H1 (cell line): Measurements from ENCODE around the gene VSNL1. TPM values are rescaled to one million over a fixed set of nuclear protein-coding genes. Genes with fewer than 3 reads are reported as not detected.

ENCODE experiments used
- CTCF ChIA-PET: fragments of 300-600 bp; sonication (Branson Sonifier 250); formaldehyde crosslinking; loops from one replicate; lab custom pipeline; 2021; ENCODE audit not compliant: partially characterized antibody; lab: Charles Lee
- POLR2A ChIA-PET: fragments of 300-600 bp; sonication (Branson Sonifier 250); formaldehyde crosslinking; loops from one replicate; lab custom pipeline; 2021; ENCODE audit warnings: inconsistent platforms; ENCODE audit not compliant: partially characterized antibody; lab: Charles Lee
- DNase-seq, 2 experiments: peaks; one replicate each; pipeline versions ENCODE4 v3.0.0 to v3.0.0-alpha.2; 2010 to 2022; ENCODE audit warnings: low spot score in 2 of 2, low read depth in 1 of 2, mixed read lengths in 1 of 2
- FAIRE-seq: peaks from 2 replicates; lab custom pipeline; 2011; peaks lifted over from hg19 to GRCh38; lab: Jason Lieb, UNC
- H2AFZ ChIP-seq: 2 replicates; pipeline ENCODE4 v1.8.1; 2012; ENCODE audit warnings: low read length, inconsistent platforms
- H2AK5ac ChIP-seq: 2 replicates; pipeline ENCODE4 v1.6.1; 2013; ENCODE audit warnings: low read depth, low read length
- H2BK120ac ChIP-seq: replicated peaks from 2 replicates; pipeline ENCODE3; 2013; ENCODE audit warnings: low read depth, low read length, inconsistent platforms
- H2BK12ac ChIP-seq: 2 replicates; pipeline ENCODE4 v1.6.1; 2013; ENCODE audit warnings: low read depth, low read length
- H2BK15ac ChIP-seq: 2 replicates; pipeline ENCODE4 v1.6.1; 2013; ENCODE audit warnings: low read length
- H2BK20ac ChIP-seq: 2 replicates; pipeline ENCODE4 v1.6.1; 2013; ENCODE audit warnings: low read length
- H2BK5ac ChIP-seq: 2 replicates; pipeline ENCODE4 v1.6.1; 2013; ENCODE audit warnings: low read depth, low read length
- H3K14ac ChIP-seq: 2 replicates; pipeline ENCODE4 v1.6.1; 2013; ENCODE audit warnings: inconsistent platforms; ENCODE audit not compliant: insufficient read length
- H3K18ac ChIP-seq: 2 replicates; pipeline ENCODE4 v1.6.1; 2013; ENCODE audit warnings: low read length; ENCODE audit errors: extremely low read depth
- H3K23ac ChIP-seq: 2 replicates; pipeline ENCODE4 v1.6.1; 2013; ENCODE audit warnings: inconsistent platforms; ENCODE audit not compliant: insufficient read length
- H3K23me2 ChIP-seq: 2 replicates; pipeline ENCODE4 v1.6.1; 2013; ENCODE audit warnings: low read depth, low read length
- H3K27ac ChIP-seq: 2 replicates; pipeline ENCODE4 v1.6.1; 2011; ENCODE audit warnings: low read depth, low read length, inconsistent platforms
- H3K27me3 ChIP-seq, 4 experiments: replicated peaks in 1 of 4; 1 replicate in 1 of 4; 2 replicates in 3 of 4; pipeline versions ENCODE4 v1.6.1 to v1.8.1; 2011 to 2013; ENCODE audit warnings: low read length in 3 of 4, mild to moderate bottlenecking in 3 of 4, inconsistent platforms in 2 of 4, mixed read lengths in 2 of 4, moderate library complexity in 1 of 4; ENCODE audit not compliant: control insufficient read depth in 3 of 4, insufficient read depth in 3 of 4; ENCODE audit errors: extremely low read depth in 1 of 4
- H3K36me3 ChIP-seq, 4 experiments: 2 replicates each; pipeline versions ENCODE4 v1.6.1 to v1.8.1; 2011 to 2013; ENCODE audit warnings: mild to moderate bottlenecking in 4 of 4, low read length in 3 of 4, moderate library complexity in 2 of 4, control low read depth in 1 of 4, inconsistent platforms in 1 of 4; ENCODE audit not compliant: insufficient read depth in 4 of 4, control insufficient read depth in 2 of 4
- H3K4ac ChIP-seq: replicated peaks from 2 replicates; pipeline ENCODE3; 2013; ENCODE audit warnings: low read length, low read depth, mixed read lengths, inconsistent platforms; ENCODE audit not compliant: insufficient read length
- H3K4me1 ChIP-seq, 4 experiments: replicated peaks in 1 of 4; 1 replicate in 1 of 4; 2 replicates in 3 of 4; pipeline versions ENCODE4 v1.6.1 to v1.8.1; 2011 to 2013; ENCODE audit warnings: low read length in 3 of 4, inconsistent platforms in 2 of 4, mixed read lengths in 1 of 4; ENCODE audit not compliant: insufficient read depth in 4 of 4, control insufficient read depth in 3 of 4
- H3K4me2 ChIP-seq, 2 experiments: 2 replicates each; pipeline versions ENCODE4 v1.6.1 to v1.8.1; 2011 to 2013; ENCODE audit warnings: low read depth in 2 of 2, low read length in 2 of 2, control low read depth in 1 of 2, inconsistent platforms in 1 of 2, mild to moderate bottlenecking in 1 of 2; ENCODE audit not compliant: insufficient read depth in 1 of 2
- H3K4me3 ChIP-seq, 4 experiments: fragments of 200-600, 300-600 bp in 1 of 4; sonication (generic), shearing (Covaris generic), sonication (Bioruptor Twin) in 1 of 4; 2 replicates each; pipeline versions ENCODE4 v1.5.1 to v1.8.1; 2011 to 2016; ENCODE audit warnings: low read length in 4 of 4, low read depth in 3 of 4, control low read depth in 2 of 4, inconsistent platforms in 2 of 4, mild to moderate bottlenecking in 2 of 4, mixed read lengths in 1 of 4, moderate library complexity in 1 of 4; ENCODE audit not compliant: insufficient read depth in 2 of 4; ENCODE audit errors: extremely low read depth in 1 of 4
- H3K56ac ChIP-seq: replicated peaks from 2 replicates; pipeline ENCODE3; 2013; ENCODE audit warnings: low read depth, mild to moderate bottlenecking, mixed read lengths, low read length, inconsistent platforms; ENCODE audit not compliant: insufficient read length
- H3K79me1 ChIP-seq: 2 replicates; pipeline ENCODE4 v1.6.1; 2013; ENCODE audit warnings: low read depth, low read length, control low read depth
- H3K79me2 ChIP-seq, 2 experiments: 2 replicates each; pipeline versions ENCODE4 v1.6.1 to v1.8.1; 2012 to 2013; ENCODE audit warnings: low read length in 2 of 2, mild to moderate bottlenecking in 2 of 2, inconsistent platforms in 1 of 2; ENCODE audit not compliant: insufficient read depth in 2 of 2, control insufficient read depth in 1 of 2
- H3K9ac ChIP-seq, 4 experiments: replicated peaks in 1 of 4; 1 replicate in 1 of 4; 2 replicates in 3 of 4; pipeline versions ENCODE4 v1.6.1 to v1.8.1; 2011 to 2013; ENCODE audit warnings: low read depth in 3 of 4, low read length in 3 of 4, control low read depth in 2 of 4, mild to moderate bottlenecking in 2 of 4, moderate library complexity in 2 of 4, inconsistent platforms in 1 of 4; ENCODE audit errors: extremely low read depth in 1 of 4
- H3K9me3 ChIP-seq, 2 experiments: 2 replicates each; pipeline versions ENCODE4 v1.6.1 to v1.8.1; 2012 to 2013; ENCODE audit warnings: mild to moderate bottlenecking in 2 of 2, moderate library complexity in 2 of 2, control low read depth in 1 of 2, inconsistent platforms in 1 of 2, low read depth in 1 of 2, low read length in 1 of 2, mixed read lengths in 1 of 2; ENCODE audit not compliant: insufficient read depth in 2 of 2
- H4K20me1 ChIP-seq, 2 experiments: replicated peaks in 1 of 2; 2 replicates each; pipeline versions ENCODE3 to v1.8.1; 2011 to 2013; ENCODE audit warnings: inconsistent platforms in 2 of 2, low read length in 2 of 2, mild to moderate bottlenecking in 1 of 2; ENCODE audit not compliant: insufficient read depth in 2 of 2, control insufficient read depth in 1 of 2
- H4K5ac ChIP-seq: 2 replicates; pipeline ENCODE4 v1.6.1; 2013; ENCODE audit warnings: low read length, low read depth, mixed read lengths, inconsistent platforms; ENCODE audit not compliant: insufficient read length
- H4K8ac ChIP-seq: 2 replicates; pipeline ENCODE4 v1.8.0; 2013; ENCODE audit warnings: mild to moderate bottlenecking, moderate library complexity, low read length, inconsistent platforms; ENCODE audit not compliant: insufficient read depth; ENCODE audit errors: extremely low read depth
- H4K91ac ChIP-seq: replicated peaks from 2 replicates; pipeline ENCODE3; 2013; ENCODE audit warnings: low read length, mixed read lengths, inconsistent platforms; ENCODE audit not compliant: insufficient read length
- BACH1 ChIP-seq: IDR thresholded peaks from 2 replicates; pipeline ENCODE4 v1.6.1; 2012; ENCODE audit warnings: low read length, improper control_type of control experiment
- CBX8 ChIP-seq: fragments of 300-800, 300-1000 bp; sonication (generic); IDR thresholded peaks from 2 replicates; pipeline ENCODE4 v1.7.1; 2016; ENCODE audit warnings: low read depth, low read length, borderline replicate concordance
- CREB1 ChIP-seq: IDR thresholded peaks from 2 replicates; pipeline ENCODE4 v1.6.1; 2012; ENCODE audit warnings: inconsistent platforms
- EP300 ChIP-seq, 2 experiments: IDR thresholded peaks; 1 replicate in 1 of 2; 2 replicates in 1 of 2; pipeline ENCODE4 v1.6.1; 2011 to 2012; ENCODE audit warnings: low read depth in 2 of 2, low read length in 2 of 2, mild to moderate bottlenecking in 2 of 2, borderline replicate concordance in 1 of 2, inconsistent platforms in 1 of 2, moderate library complexity in 1 of 2
- EZH2 ChIP-seq: fragments of 200-600 bp; sonication (generic); IDR thresholded peaks from 2 replicates; pipeline ENCODE4 v1.7.1; 2012; ENCODE audit warnings: low read depth, mild to moderate bottlenecking, moderate library complexity, low read length, inconsistent platforms; ENCODE audit not compliant: severe bottlenecking
- KDM4A ChIP-seq: IDR thresholded peaks from one replicate; pipeline ENCODE4 v1.7.1; 2012; ENCODE audit warnings: low read depth, mild to moderate bottlenecking, moderate library complexity, low read length, inconsistent platforms; ENCODE audit not compliant: severe bottlenecking
- KDM5A ChIP-seq: fragments of 200-600 bp; IDR thresholded peaks from 2 replicates; pipeline ENCODE4 v1.7.1; 2012; ENCODE audit warnings: mild to moderate bottlenecking, low read length, inconsistent platforms, mixed read lengths
- NANOG ChIP-seq: IDR thresholded peaks from 2 replicates; pipeline ENCODE4 v1.6.1; 2011; ENCODE audit warnings: low read length, low read depth, mild to moderate bottlenecking, inconsistent platforms; ENCODE audit not compliant: insufficient read depth, poor library complexity, severe bottlenecking
- POLR2AphosphoS5 ChIP-seq: IDR thresholded peaks from 2 replicates; pipeline ENCODE4 v1.6.1; 2011; ENCODE audit warnings: low read depth, low read length
- RNF2 ChIP-seq: fragments of 200-900, 300-1000 bp; sonication (generic); IDR thresholded peaks from 2 replicates; pipeline ENCODE4 v1.7.1; 2016; ENCODE audit warnings: borderline replicate concordance, low read depth, mild to moderate bottlenecking, antibody characterized with exemption, low read length; ENCODE audit not compliant: poor library complexity, severe bottlenecking; ENCODE audit errors: missing control alignments
- RXRA ChIP-seq: IDR thresholded peaks from 2 replicates; pipeline ENCODE4 v1.6.1; 2011; ENCODE audit warnings: low read depth, mild to moderate bottlenecking, low read length, moderate library complexity; ENCODE audit not compliant: insufficient read depth
- SIN3A ChIP-seq, 2 experiments: IDR thresholded peaks in 1 of 2; conservative IDR thresholded peaks in 1 of 2; 2 replicates each; pipeline ENCODE4 v1.6.1; 2011 to 2012; ENCODE audit warnings: low read length in 2 of 2, improper control_type of control experiment in 1 of 2, low read depth in 1 of 2, mild to moderate bottlenecking in 1 of 2
- SP1 ChIP-seq: IDR thresholded peaks from 2 replicates; pipeline ENCODE4 v1.6.1; 2011; ENCODE audit warnings: low read depth, low read length
- TCF12 ChIP-seq: IDR thresholded peaks from 2 replicates; pipeline ENCODE4 v1.6.1; 2011; ENCODE audit warnings: low read depth, mild to moderate bottlenecking, low read length
- WGBS, 2 experiments: shearing (Covaris generic) in 1 of 2; methylation state at CpG; one replicate each; pipeline versions ENCODE4 v1.1.6 to v1.1.7; 2013 to 2015; ENCODE audit warnings: low lambda C conversion rate in 2 of 2, mixed read lengths in 2 of 2, inconsistent platforms in 1 of 2, low coverage in 1 of 2, missing lambda C conversion rate in 1 of 2; ENCODE audit not compliant: insufficient replicate concordance in 2 of 2, insufficient coverage in 1 of 2, insufficient read length in 1 of 2; ENCODE audit errors: extremely low coverage in 1 of 2, missing lambda C conversion rate in 1 of 2; 5-methylcytosine and 5-hydroxymethylcytosine counted together
- polyA plus RNA-seq, 7 experiments: library from polyadenylated mRNA; depleted of rRNA in 3 of 7; stranded (reverse) in 5 of 7; unstranded in 2 of 7; fragments of >200 nt in 5 of 7; fragments of 200-250 nt in 2 of 7; gene quantifications; 1 replicate in 5 of 7; 2 replicates in 1 of 7; 4 replicates in 1 of 7; pipeline versions ENCODE4 v1.2.1 to v1.2.3, GENCODE V29; 2011 to 2013; ENCODE audit warnings: missing spikeins in 2 of 7, mixed read lengths in 2 of 7
- total RNA-seq: library from RNA; stranded (reverse); fragmentation: NEBNext Ultra II Directional; extraction: Animal tissue kit (Norgen Biotek cat#: 25700); gene quantifications from 2 replicates; pipeline ENCODE4 v1.2.1, GENCODE V29; 2021

The VSNL1 gene
- total and polyA plus RNA-seq, 2 of the 8 experiments (the other 6 are each of a cell fraction or from before 2014, with no cell fraction given) = 49.4 to 108 TPM

GRCh38 chr2:17689010-17689409 is 148.5 kb downstream of the VSNL1 start:
- Histone ChIP-seq H3K79me1 (no peaks in the 10 kb centered on the region), H2BK15ac (no peak overlapping the region), H3K23ac (no peak overlapping the region), H3K14ac (no peak overlapping the region), H2AFZ (no peak overlapping the region), H3K23me2 (no peaks in the 10 kb centered on the region), H4K20me1 (no peaks in the 10 kb centered on the region), H3K9ac (no peak overlapping the region), H3K4ac (no peak overlapping the region), H3K79me2 (no peaks in the 10 kb centered on the region), H3K56ac (no peak overlapping the region), H2BK5ac (no peak overlapping the region), H3K27ac (no peak overlapping the region), H3K4me3 (no peak overlapping the region), H4K8ac (no peak overlapping the region), H2BK12ac (no peak overlapping the region), H3K36me3 (peaks cover 3 to 47% (median 19%) of the 10 kb centered on the region in 4 experiments; a peak in 7 of 8 replicates), H2BK20ac (no peak overlapping the region), H3K9me3 (no peaks in the 10 kb centered on the region), H3K4me1 (no peaks in the 10 kb centered on the region), H4K5ac (no peak overlapping the region), H3K18ac (no peak overlapping the region), H3K27me3 (no peaks in the 10 kb centered on the region), H4K91ac (no peak overlapping the region), H2BK120ac (no peak overlapping the region), H2AK5ac (no peak overlapping the region), H3K4me2 (no peak overlapping the region)
- DNase-seq = no peak
- 91% methylated on average over 6 of the region's 6 CpGs; no CpG with 5 or more reads in 1 of the 2 experiments for WGBS, 2 experiments
- POLR2A ChIA-PET = no interaction called here
- FAIRE-seq = no peak
- CTCF ChIA-PET = no interaction called here
- TF ChIP-seq BACH1 (no peak), SP1 (no peak), NANOG (no peak), EZH2 (no peak), SIN3A (conservative IDR thresholded peaks at IDR 0.05 in 1 of 2, IDR thresholded peaks at IDR 0.05 in 1 of 2; ENCODE audit: low read depth in 1 of 2, low read length in 2 of 2) (no peak), KDM4A (no peak), RXRA (no peak), CREB1 (no peak), CBX8 (no peak), POLR2AphosphoS5 (no peak), KDM5A (no peak), RNF2 (no peak), EP300 (IDR thresholded peaks at IDR 0.05; ENCODE audit: borderline replicate concordance in 1 of 2, low read depth in 2 of 2, low read length in 2 of 2) (no peak), TCF12 (no peak)
